Measurements from ENCODE around the gene CSMD2. TPM values are rescaled to one million over a fixed set of nuclear protein-coding genes. Genes with fewer than 3 reads are reported as not detected.

The CSMD2 gene
- total and polyA plus RNA-seq, 2 of the 8 experiments (the other 6 are each of a cell fraction or from before 2014, with no cell fraction given) = 7.0 to 14.7 TPM

DNA sequence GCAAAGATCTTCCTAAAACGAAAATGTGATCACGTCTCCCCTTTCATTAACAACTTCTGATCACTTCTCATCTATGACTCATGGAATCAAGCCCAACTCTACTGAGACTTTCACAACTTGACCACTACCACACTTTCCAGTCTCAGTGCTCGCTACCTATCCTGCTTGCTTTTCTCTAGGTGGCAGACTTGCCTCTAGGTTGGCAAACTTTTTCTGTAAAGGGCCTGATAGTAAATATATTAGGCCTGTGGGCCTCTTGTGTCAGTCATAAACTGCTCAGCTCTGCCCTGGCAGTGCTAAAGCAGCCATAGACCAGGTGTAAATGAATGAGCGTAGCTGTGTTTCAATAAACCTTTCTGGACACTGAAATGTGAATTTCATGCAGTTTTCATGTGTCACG, 322.7 kb downstream of the CSMD2 start:
- H3K18ac ChIP-seq (ENCODE audit: extremely low read depth, low read length) = no peak overlapping the region
- no peaks in the 10 kb centered on the region for H3K27me3 ChIP-seq (replicated peaks in 1 of 4; ENCODE audit: control insufficient read depth in 3 of 4, extremely low read depth in 1 of 4, insufficient read depth in 3 of 4, low read length in 3 of 4)
- no peak overlapping the region for H4K91ac ChIP-seq (replicated peaks; ENCODE audit: insufficient read length, low read length)
- H3K9ac ChIP-seq (replicated peaks in 1 of 4; ENCODE audit: extremely low read depth in 1 of 4, low read depth in 3 of 4, low read length in 3 of 4) = no peak overlapping the region
- no peaks in the 10 kb centered on the region for H3K23me2 ChIP-seq (ENCODE audit: low read depth, low read length)
- H4K20me1 ChIP-seq (replicated peaks in 1 of 2; ENCODE audit: control insufficient read depth in 1 of 2, insufficient read depth in 2 of 2, low read length in 2 of 2) = no peaks in the 10 kb centered on the region
- no peak overlapping the region for H2BK20ac ChIP-seq (ENCODE audit: low read length)
- H3K79me2 ChIP-seq (ENCODE audit: control insufficient read depth in 1 of 2, insufficient read depth in 2 of 2, low read length in 2 of 2) = no peaks in the 10 kb centered on the region
- no peak overlapping the region for H2AFZ ChIP-seq (ENCODE audit: low read length)
- POLR2A ChIA-PET (ENCODE audit: partially characterized antibody) = no interaction called here
- no peak overlapping the region for H3K27ac ChIP-seq (ENCODE audit: low read depth, low read length)
- H3K14ac ChIP-seq (ENCODE audit: insufficient read length) = no peak overlapping the region
- H4K5ac ChIP-seq (ENCODE audit: insufficient read length, low read depth, low read length) = no peak overlapping the region
- H3K4me2 ChIP-seq (ENCODE audit: insufficient read depth in 1 of 2, low read depth in 2 of 2, low read length in 2 of 2) = no peak overlapping the region
- no peak overlapping the region for H2BK120ac ChIP-seq (replicated peaks; ENCODE audit: low read depth, low read length)
- H3K9me3 ChIP-seq (ENCODE audit: insufficient read depth in 2 of 2, low read depth in 1 of 2, low read length in 1 of 2) = peaks cover 2 to 4% of the 10 kb centered on the region in 2 experiments; a peak in 3 of 4 replicates
- no peak overlapping the region for H3K23ac ChIP-seq (ENCODE audit: insufficient read length)
- H4K8ac ChIP-seq (ENCODE audit: extremely low read depth, insufficient read depth, low read length) = no peak overlapping the region
- no peak overlapping the region for H2BK5ac ChIP-seq (ENCODE audit: low read depth, low read length)
- no peaks in the 10 kb centered on the region; a peak in 1 of 7 replicates for H3K4me1 ChIP-seq (replicated peaks in 1 of 4; ENCODE audit: control insufficient read depth in 3 of 4, insufficient read depth in 4 of 4, low read length in 3 of 4)
- WGBS, 2 experiments (ENCODE audit: extremely low coverage in 1 of 2, insufficient coverage in 1 of 2, insufficient read length in 1 of 2, insufficient replicate concordance in 2 of 2, low coverage in 1 of 2, low lambda C conversion rate in 2 of 2, missing lambda C conversion rate in 1 of 2) = 88% methylated on average over 5 of the region's 5 CpGs; no CpG with 5 or more reads in 1 of the 2 experiments
- H3K4ac ChIP-seq (replicated peaks; ENCODE audit: insufficient read length, low read depth, low read length) = no peak overlapping the region
- H3K36me3 ChIP-seq (ENCODE audit: control insufficient read depth in 2 of 4, insufficient read depth in 4 of 4, low read length in 3 of 4) = peaks cover 0 to 9% (median 0%) of the 10 kb centered on the region in 4 experiments; a peak in 2 of 8 replicates
- no peak for FAIRE-seq
- H3K56ac ChIP-seq (replicated peaks; ENCODE audit: insufficient read length, low read depth, low read length) = peak overlapping the region; percentile 62
- DNase-seq (ENCODE audit: low read depth in 1 of 2, low spot score in 2 of 2) = no peak
- no peak for TF ChIP-seq RNF2 (IDR thresholded peaks at IDR 0.05; ENCODE audit: borderline replicate concordance, low read depth, low read length, missing control alignments, poor library complexity, severe bottlenecking)
- TF ChIP-seq SIX5 (IDR thresholded peaks at IDR 0.05; ENCODE audit: low read depth, low read length) = no peak
- no peak for TF ChIP-seq TEAD4 (IDR thresholded peaks at IDR 0.05; ENCODE audit: low read depth, low read length)
- TF ChIP-seq, protein P1, sequence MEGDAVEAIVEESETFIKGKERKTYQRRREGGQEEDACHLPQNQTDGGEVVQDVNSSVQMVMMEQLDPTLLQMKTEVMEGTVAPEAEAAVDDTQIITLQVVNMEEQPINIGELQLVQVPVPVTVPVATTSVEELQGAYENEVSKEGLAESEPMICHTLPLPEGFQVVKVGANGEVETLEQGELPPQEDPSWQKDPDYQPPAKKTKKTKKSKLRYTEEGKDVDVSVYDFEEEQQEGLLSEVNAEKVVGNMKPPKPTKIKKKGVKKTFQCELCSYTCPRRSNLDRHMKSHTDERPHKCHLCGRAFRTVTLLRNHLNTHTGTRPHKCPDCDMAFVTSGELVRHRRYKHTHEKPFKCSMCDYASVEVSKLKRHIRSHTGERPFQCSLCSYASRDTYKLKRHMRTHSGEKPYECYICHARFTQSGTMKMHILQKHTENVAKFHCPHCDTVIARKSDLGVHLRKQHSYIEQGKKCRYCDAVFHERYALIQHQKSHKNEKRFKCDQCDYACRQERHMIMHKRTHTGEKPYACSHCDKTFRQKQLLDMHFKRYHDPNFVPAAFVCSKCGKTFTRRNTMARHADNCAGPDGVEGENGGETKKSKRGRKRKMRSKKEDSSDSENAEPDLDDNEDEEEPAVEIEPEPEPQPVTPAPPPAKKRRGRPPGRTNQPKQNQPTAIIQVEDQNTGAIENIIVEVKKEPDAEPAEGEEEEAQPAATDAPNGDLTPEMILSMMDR (IDR thresholded peaks at IDR 0.05; ENCODE audit: control extremely low read depth in 1 of 3, insufficient read depth in 1 of 3, low read depth in 1 of 3, low read length in 3 of 3) = peak in 2 of 3 experiments; percentile 12 to 23; a peak in 2 of 4 replicates
- TF ChIP-seq JUND (IDR thresholded peaks at IDR 0.05; ENCODE audit: low read length) = no peak
- TF ChIP-seq RAD21 (IDR thresholded peaks at IDR 0.05 in 1 of 2, conservative IDR thresholded peaks at IDR 0.05 in 1 of 2; ENCODE audit: low read depth in 2 of 2, low read length in 2 of 2) = peak; percentile 46 to 56; a peak in 3 of 4 replicates
- H2BK12ac ChIP-seq (ENCODE audit: low read depth, low read length) = no peak overlapping the region
- H2BK15ac ChIP-seq (ENCODE audit: low read length) = no peak overlapping the region
- no peak overlapping the region for H2AK5ac ChIP-seq (ENCODE audit: low read depth, low read length)
- no peak overlapping the region for H3K4me3 ChIP-seq (ENCODE audit: extremely low read depth in 1 of 4, insufficient read depth in 2 of 4, low read depth in 3 of 4, low read length in 4 of 4)
- H3K79me1 ChIP-seq (ENCODE audit: low read depth, low read length) = no peaks in the 10 kb centered on the region
- CTCF ChIA-PET (ENCODE audit: partially characterized antibody) = interaction anchor here (1.2 to 2.2 kb wide), 4 partner anchors 11 to 288 kb away, joined by 3 to 5 read pairs (median 4); no protein-coding TSS in a partner anchor
